ENCODE data around the gene FAM210B.
"Not testable (repeated sequence)": the region's sequence is repeated elsewhere in the genome, so short reads cannot be mapped to it uniquely, and the experiment has no call there.

The FAM210B gene

GRCh38 chr20:56361900-56362299, 3.1 kb downstream of the FAM210B start:
- no peak for DNase-seq

GRCh38 chr20:56362833-56363413, 4.1 kb downstream of the FAM210B start:
- no peak for DNase-seq

DNA sequence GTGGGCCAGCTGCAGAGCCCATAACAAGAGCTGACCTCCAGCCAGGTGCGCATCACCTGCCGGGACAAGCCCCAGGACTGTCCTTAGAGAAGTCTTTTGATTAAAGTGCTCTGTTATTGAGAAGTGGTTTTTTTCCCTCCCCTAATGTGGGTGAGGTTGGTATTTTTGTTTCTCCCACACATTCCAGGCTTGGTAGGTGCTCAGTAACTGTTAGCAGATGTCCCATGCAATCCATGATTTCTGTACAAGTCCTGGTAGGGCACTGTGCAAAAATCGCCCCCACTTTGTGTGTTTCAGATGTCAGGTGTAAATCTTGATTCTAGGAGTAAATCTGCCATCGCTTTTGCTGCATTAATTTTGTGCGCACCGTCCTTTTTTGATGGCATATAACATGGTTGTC, 4.7 kb downstream of the FAM210B start:
- DNase-seq, result no peak

- no peak for DNase-seq
These were observed 9.8 kb downstream of the FAM210B start for GRCh38 chr20:56368351-56369134.

DNA sequence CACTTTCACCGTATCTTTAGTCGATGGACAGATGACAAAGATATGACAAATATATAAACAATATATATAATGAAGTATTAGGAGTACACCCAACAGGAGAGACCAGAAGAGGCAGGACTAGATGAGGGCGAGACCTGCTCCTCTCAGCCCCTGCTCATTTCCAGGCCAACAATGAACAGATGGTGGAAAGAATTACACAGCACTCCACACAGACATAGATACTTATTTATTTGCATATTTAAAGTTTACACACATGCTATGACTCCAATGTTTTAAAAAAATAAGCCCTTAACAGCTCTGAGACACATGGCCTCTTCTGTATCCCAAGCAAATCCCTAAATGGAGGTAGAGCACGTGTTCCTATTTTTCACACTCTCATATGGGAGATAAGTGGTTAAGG, 10.4 kb downstream of the FAM210B start:
- DNase-seq, result no peak

DNA sequence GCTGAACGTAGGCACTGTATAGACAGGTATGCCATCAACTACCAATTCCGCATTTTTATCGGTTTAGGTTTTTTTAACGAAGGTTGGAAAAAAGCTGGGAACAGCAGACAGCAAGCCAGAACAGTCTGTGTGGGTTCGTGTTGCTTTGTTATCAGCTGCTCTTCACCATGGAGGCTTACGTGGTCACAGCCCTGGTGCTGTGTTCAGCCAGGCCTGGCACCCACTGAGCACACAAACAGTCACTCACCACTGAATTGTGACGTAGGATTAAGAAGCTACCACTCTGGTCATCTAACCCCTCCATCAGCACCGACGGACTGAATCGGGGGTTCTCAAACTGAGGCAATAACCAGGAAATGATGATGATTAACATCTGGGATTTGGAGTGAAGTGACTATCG, 13.2 kb downstream of the FAM210B start:
- no peak for DNase-seq

- no peak for DNase-seq
These were observed 14.1 kb downstream of the FAM210B start for GRCh38 chr20:56372850-56373249.

GRCh38 chr20:56373942-56374341, 15.2 kb downstream of the FAM210B start:
- DNase-seq, result no peak

DNA sequence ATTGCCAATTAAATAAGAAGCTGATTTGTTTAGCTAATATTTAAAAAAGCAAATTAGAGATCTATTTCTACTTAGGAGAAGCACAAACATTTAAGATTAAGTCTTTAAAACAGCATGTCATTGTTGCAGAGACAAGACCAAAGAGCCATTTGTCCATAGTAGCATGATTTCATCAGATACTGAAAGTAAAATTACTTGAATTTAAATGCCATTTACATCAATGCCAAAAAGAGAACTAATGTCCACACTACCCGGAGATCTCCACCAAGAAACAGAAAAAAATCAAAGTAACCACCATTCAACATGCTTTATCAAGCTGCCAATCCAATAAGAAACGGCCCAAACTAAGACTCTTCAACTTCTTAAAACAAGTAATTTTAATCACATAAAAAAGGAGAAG, 17.6 kb downstream of the FAM210B start:
- no peak for DNase-seq

- DNase-seq, result no peak
These were observed 19.6 kb downstream of the FAM210B start for GRCh38 chr20:56378386-56378785.

DNA sequence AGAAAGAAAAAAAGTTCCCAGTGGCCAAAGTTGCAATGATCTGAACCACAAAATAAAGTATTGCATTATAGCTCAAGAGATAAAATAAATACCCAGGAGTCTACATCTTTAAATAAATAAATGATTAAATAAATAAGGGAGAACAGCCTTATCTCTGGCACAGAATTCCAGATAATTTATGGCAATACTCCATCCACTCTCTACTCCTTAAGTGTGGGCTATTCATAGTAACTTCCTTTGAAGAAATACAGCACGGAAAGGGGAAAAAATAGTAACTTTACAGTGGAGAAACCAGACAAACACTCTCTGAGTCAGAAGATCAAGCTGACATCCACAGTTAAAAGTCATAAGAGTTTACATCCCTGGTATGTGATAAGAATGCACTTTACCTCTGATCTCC, 21.6 kb downstream of the FAM210B start:
- DNase-seq, result no peak

GRCh38 chr20:56381501-56381900, 22.7 kb downstream of the FAM210B start:
- no peak for DNase-seq

DNA sequence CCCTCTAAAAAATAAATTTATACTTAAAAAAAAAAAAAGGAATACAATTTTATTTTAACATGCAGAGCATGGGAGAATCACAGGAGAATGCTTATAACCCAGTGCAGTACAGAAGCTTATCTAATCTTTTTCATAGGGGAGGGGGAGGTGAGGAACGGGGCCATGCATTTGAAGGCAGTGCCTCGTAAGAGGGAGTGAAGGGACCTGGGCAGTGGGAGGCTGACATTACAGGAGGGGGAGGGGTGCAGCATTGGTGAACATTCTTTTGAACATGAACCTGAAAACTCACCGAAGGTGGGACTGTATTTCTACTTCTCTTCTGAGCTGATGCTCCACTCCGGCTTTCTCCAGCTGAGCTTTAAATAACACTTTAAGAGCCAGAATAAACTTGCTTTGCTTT, 23.9 kb downstream of the FAM210B start:
- DNase-seq, result no peak

- no peak for DNase-seq
These were observed 24.6 kb downstream of the FAM210B start for GRCh38 chr20:56383334-56383733.

- no peak for DNase-seq
These were observed 26.4 kb downstream of the FAM210B start for GRCh38 chr20:56385130-56385529.

DNA sequence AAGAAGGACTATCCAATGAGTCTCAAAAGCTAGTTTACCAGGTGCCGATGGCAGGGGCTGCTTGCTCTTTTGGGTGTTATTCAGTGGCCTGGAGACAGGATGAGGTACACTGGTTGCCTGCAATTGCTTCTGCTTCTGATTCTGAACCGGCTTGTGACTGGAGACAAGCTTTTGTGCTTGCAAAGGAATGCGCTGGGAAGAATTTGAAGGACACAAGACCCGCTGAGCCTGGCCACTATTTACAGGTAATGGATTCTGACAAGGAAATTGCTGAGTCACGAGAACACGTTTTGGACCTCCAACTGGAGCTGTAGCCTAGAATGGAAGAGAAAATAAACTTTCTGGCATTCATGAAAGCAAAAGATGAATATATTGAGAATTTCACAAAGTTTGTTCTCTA, 27.4 kb downstream of the FAM210B start:
- DNase-seq, result no peak

GRCh38 chr20:56388882-56389281, 30.1 kb downstream of the FAM210B start:
- DNase-seq, result no peak

DNA sequence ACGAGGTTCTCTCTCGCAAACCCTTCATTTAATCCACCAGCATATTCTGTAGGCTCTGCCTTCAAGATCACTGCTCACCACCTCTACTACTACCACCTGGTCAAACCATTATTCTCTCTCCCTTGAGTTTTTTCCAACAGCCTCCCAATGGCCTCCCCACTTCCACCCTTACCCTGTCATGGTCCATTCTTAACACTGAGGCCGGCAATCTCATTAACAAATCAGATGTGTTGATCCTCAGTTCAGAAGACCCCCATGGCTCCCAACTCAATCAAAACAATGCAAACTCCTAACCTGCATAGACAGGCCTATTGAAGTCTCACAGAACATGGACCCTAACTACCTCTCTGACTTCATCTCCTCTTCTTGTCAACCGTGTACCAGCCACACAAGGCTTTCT, 31.0 kb downstream of the FAM210B start:
- no peak for DNase-seq

GRCh38 chr20:56390396-56390795, 31.6 kb downstream of the FAM210B start:
- DNase-seq, result not testable (repeated sequence)

DNA sequence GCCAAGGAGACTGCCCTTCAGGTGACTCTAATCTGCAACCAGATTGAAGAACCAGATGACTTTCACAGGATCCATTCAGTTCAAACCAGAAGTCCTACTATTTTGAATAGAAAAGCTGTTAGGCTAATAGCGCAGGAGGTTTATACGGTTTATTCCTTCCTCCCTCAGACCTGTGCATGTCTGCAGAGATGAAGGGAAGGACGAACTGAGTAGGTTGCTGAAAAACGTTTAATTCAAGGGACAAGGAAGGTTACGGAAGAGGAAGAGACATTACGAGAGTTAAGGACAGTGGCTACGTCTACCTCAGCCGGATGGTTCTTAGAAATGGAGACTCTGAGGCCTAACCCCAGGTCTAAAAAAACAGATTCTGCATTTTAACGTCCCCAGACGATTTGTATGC, 32.3 kb downstream of the FAM210B start:
- DNase-seq, result no peak

DNA sequence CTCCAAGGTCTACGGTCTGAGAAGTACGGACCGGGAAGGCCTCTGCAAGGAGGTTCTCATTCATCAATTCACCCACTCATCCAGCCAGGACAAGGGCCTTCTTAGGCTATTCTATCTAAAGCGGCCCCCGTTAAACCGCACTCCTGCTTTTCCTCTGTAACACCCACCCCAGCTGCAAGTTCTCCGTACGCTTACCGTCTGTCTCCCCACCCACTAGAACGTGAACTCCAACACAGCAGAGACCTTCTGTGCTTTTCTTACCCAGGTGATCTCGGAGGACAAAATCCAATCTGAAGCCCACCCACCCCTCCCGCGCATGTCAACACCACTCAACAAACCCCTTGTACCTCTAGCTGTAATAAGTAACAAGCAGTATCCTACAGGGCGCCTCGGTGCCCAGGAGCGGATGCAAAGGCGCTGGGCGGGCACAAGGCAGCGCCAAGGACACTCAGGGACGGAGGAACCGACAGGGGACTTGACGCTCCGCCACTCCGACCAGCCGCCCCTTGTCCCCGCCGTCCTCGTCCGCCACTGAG, 32.9 kb downstream of the FAM210B start:
- peak; percentile 28 for DNase-seq

DNA sequence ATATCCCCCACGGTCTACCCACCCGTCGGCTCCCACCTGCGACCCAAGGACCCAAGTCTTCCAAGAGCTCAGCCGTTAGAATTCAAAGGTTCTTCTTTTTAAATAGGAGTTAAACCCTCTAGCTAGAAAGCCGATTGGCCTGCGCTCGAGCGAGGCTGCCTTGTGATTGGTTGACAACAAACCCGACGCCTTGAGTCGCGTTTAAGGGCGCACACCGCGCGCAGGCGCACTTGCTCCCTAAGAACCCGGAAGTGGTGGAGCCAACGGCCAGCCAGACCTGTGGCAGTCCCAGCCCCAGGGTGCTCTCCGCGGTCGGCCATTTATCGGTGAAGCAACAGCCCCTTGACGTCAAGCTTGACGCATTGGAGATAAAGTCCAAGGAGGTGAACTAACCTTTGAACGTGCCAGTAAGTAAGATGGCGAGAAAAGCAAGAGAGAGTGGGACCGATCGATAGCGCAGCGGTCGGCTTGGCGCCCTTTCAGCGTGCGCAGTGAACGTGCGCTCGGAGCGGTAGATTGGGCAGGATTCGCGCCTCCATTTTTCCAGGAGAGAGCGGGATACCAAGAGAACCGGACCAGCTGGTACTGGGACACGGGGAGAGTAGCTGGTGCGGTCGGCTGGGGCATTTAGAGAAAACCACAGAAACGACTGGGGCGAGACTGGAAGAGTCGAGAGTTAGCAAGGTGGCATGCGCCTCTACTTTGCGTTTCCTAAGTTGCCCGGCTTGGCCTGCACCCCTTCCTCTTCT, 33.5 kb downstream of the FAM210B start, which contains the start of the genes AURKA and CSTF1:
Gene AURKA (minus strand): TSS at position 84 of the 749 bp plus-strand sequence. CDS start 4,018 bp downstream, outside the sequence.
Gene CSTF1 (plus strand): TSS at position 514 of the 749 bp plus-strand sequence. CDS start 2,908 bp downstream, outside the sequence.
- peak; percentile 97 for DNase-seq

DNA sequence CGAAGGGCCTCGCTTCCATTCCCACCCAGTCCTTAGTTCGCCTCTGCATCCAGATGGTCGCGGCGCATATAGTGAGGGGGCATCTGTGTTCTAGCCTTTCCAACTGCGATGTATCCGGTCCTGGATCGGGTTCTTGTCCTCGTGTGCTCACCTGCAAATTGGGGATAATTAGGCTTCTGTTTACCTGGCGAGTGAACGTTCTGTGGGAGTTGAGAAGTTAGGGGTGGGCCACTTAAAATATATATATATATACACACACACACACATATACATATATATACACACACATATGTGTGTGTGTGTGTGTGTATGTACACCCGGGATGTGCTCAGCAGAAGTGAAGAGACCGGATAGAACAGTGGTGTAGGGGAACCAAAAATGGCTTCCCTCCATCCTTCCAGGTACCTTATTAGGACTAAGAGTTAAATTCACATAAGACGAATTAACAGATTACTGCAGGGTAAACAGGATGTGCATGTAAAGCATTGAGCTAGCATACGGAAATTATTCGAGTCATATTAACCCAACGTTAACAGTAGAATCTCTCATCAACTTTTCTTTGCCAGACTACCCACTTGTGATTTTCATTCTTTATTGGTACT, 34.2 kb downstream of the FAM210B start:
- DNase-seq, result peak; percentile 23

Data from NCI-H1092 treated with DMSO at 0.1 percent for 48 hours (cell line).